Measurements from ENCODE around the gene MXI1.

MXI1 gene

DNA sequence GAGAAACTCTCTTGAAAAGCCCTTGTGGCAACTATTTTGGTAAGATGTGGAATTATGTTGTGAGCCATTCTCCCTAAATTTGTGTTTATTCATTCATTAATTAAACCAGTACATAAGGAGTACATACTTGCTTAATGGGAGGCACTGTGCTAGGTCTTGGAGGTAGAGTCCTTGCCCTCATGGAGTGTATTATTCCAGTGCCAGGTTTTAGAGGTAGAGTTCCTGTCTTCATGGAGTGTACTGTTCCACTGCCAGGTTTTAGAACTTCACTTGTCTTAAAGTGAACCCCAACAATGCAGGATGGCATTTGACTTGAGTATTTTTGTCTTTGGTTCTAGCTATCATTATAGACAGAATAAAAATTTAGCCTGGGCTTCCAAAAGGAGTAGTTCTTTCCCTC is 8.8 kb downstream of the MXI1 start:
- DNase-seq = no peak

DNA sequence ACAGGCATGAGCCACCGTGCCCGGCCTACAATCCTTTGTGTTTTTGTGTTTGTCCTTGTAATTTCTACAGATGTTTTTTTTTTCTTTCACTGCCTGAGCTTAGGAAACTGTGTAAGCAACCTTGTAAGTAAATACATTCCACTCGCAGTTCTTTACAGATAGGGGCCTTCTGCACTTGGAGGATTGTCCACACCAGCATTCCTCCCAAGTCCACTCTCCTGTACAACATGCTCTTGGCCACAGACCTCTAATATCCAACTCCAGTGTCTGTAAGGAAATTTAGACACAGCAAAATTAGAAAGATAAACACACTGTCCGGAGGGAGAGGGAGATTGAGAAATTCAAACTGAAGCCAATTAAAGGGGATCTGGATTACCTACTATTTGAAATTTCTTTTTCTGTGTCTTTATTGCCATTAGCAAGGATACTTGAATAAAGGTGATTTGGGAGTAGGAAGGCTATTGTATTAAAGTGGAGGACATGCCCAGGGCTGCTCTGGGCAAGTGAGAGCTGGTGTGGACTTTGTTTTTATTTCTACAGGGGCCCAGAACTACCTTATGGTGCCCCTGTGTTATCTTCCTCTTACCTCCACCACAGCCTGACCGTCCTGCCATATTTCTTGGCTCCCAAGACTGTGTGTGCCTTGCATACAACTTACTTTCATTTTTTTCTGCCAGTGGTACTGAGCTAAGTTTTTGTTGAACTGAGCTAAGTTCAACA is 9.7 kb downstream of the MXI1 start:
- no peak for DNase-seq

DNA sequence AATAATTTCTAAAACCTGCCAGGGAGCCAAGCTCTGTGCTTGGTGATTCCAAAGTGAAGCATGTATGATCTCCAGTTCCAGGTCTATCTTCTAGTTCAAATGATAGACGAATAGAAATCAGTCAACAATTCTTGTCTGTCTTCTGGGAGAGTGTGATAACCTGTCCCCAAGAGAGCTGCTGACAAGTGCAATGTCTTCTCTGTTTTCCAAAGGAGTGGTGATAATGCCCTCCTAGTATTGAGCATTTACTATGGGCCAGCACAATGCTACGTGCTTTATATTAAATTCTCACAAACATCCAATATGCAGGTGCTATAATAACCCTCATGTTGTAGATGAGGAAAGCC is 10.2 kb downstream of the MXI1 start:
- DNase-seq = no peak

DNA sequence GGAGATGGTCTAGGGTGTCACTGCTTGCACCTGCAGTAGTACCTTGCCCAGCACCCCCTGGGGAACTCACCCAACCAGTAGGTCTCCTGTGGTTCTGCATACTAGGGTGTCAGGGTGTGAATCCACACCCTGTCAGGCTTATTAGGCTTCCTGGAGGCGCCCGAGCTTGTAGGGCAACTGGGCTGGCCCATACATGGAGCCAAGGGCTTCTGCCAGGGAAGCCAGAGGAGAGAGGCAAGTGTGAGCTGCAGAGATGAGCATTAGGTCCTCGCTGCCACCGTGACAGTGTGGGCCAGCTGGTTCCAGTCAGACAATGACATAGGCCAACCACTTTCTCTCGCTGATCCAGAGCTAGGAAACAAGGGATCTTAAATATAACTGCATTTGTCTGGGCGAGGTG is 11.2 kb downstream of the MXI1 start:
- no peak for DNase-seq

DNA sequence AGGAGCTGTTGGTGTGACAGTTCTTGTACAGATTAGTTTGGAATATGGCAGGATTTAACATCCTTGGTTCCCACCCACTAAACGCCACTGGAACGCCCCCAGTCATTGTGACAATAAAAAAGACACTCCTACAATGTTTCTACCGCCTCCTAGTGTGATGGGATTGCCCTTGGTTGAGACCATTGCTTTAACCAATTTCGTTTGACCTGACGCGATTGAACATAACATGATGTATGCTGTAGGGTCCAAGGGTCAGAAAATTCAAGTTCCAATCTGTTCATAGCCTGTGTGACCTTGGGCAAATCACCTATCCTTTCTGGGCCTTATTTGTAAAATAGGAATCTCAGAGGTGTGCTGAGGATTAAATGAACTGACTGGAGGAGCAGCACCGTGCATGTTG is 12.5 kb downstream of the MXI1 start:
- no peak for DNase-seq

DNA sequence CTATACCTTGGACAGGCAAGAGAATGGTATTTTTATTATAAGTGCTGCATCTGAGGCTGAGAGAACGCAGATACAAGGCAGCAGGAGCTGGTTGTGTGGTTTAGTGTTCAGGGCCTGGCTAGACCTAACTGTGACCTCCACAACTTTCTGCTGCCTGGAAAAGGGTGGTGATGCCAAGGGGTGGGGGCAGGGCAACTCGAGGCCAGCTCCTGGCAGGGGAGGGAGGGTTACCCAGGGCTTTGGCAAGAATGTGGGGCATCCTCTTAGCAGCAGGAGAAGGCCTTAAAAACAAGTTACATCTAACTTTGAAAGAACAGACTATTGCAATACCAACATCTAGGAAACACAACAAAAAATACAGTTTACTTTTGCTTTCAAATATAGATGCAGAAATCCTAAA is 13.0 kb downstream of the MXI1 start:
- no peak for DNase-seq

DNA sequence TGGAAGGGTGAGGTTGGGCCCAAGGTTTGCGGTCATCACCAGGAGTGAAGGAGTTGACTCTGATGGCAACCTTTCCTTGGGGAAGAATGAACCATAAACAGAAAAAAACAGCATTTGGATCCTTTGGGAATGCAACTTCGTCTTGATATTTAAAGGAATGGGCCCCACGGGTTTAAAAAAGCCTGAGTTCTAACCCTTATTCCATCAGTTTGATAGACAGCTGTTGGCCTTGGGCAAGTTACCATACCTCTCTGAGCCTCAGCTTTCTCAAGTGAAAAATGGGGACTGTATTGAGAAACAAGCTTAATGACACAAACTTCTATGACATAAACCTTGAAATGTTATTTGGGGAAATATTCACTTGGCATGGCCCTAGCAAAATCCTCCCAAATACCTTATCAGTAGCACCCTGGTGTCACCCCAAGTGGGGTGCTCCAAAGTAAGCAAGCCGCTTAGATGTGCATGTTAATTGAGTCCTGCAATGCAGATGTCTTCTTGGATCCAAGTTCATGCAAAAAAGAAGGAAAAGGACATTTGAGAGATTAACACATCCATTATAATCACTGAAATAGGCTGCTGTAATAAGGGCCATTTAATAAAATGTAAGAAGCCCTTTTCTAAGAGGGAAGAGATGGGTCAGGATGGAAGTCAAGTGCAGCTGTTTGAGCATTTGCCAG is 13.8 kb downstream of the MXI1 start:
- DNase-seq = no peak

DNA sequence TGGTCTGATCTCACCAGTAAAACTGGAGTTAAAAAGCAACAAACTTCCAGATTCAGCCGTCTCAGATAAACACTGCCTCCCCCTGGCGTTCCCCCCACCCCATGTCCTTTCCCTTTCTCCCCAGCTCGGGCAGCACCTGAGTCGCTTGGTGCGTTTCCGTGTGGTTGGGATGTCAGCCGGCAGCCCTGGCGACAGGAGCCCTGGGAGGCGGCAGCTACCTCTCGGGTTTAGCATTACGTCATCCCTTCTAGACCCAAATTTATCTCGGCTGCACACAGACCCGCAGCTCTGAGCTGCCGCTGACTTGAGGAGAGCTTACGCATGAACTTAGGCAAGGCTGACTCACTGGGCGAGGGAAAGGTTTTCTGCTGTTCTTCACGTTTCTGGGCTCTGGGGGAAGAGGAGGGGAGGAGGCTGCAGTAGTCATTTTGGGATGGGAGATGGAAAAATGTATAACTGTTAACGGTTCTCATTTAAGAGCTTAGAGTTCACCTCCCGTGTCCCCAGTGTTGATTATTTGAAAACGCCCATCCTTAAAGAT is 14.4 kb downstream of the MXI1 start:
- peak; percentile 95 for DNase-seq

DNA sequence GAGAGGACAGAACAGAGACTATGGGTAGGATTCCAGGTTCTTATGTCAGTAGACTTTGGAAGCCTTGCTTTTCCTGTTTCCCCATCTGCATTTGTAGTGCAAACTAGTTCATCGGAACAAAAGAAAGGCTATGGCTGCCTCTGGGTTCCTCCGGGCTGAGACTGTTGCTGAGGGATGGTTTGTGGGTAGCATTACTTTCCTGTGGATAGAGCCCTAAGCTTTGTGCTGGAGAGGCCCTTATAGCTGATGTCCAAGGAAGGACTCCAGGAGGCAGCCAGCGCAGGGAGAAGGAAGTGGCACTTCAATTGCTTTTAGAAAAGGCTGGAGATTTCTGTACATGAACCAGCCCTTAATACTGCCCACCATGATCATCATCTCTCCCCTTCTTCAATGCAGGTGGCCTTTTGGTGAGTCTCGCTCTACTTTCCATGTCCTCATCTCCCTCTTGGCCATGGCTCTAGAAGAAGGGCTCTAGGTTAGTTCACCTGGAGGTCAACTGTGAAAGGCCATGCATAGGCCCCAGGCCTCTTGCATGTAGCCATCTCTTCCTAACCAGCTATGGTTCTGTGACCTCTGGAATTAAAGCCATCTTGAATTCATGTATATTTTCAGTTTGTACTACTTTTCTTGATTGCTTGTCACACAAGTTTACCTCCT is 15.4 kb downstream of the MXI1 start:
- no peak for DNase-seq

DNA sequence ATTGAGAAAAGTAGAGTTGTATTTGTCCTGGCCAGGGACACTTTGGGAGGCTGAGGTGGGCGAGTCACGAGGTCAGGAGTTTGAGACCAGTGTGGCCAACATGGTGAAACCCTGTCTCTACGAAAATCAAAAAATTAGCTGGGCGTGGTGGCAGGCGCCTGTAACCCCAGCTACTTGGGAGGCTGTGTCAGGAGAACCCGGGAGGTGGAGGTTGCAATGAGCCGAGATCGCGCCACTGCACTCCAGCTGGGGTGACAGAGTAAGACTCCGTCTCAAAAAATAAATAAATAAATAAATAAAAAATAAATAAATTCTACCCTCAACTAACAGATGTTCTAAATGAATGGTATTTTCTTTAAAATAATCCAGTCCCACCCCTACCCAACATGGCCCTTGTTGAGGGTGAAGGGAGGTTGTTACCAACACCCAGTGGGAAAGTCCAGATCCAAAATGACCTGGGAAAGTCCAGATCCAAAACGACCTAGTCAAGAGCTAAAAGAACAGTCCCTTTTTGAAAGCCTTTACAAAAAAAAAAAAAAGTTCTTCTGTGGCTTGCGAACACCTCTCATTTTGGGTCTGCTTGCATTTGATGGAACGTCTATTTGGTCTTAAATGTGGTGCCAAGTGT is 16.0 kb downstream of the MXI1 start:
- DNase-seq = no peak

DNA sequence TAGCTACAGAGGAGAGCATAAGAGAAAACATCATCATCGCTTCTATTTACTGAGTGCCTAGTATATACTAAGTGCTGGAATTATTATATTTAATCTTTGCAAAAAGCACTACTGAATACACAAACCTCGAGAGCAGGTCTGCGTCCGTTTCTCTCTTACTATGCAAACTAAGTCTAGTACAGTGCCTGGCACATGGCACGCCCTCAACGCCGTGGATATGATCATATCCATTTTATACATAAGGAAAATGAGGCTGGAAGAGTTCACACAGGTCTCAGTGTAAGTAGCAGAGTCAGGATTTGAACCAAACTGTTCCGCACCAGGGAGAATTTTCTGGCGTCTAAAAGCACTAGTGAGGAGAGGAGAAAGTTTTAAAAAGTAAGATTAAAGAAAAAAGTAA is 17.6 kb downstream of the MXI1 start:
- no peak for DNase-seq

DNA sequence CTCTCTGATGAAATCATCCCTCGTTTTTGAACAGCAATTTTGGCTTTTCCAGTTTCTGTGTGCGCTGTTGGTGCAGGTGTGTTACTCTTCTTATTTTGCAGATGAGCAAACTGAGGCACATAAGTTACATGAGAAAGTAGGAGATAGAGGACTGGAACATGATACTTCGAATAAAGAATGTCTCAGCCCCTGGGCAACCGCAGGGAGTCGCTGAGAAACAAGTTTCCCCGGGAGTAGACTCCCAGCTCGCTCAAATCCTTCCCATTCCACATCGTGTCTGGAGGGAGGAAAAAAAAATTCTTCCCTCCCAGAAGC is 18.0 kb downstream of the MXI1 start:
- no peak for DNase-seq

DNA sequence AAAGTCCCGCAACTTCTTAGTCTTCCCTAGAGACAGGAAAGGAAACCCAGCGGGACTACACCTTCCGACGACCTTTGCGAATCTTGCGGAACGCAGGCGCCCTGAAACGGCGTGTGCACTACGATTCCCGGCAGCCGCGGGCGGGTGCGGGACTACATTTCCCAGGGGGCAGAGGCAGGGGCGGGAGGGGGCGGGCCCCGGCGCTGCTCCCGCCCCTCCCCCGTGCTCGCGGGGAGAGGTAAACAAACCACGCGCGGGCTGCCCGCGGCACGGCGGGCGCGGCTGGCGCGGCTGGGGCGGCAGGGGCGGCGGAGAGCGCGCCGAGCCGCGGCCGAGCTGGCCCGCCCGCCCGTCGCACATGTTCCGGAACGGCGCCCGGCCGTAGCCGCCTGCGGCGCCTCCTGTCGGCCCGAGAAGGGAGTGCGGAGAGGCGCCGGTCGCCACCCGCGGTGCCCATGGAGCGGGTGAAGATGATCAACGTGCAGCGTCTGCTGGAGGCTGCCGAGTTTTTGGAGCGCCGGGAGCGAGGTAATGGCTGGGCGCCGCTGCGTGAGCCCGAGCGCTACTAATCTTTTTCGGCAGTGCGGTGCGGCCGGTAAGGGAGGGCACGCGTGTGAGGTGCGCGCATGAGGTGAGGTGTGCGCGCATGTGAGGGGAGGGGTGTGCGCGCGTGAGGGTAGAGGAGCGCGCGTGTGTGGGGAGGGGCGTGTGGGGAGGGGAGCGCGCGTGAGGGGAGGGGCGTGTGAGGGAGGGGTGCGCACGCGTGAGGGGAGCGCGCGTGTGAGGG is 18.5 kb downstream of the MXI1 start:
- DNase-seq = peak; percentile 94

DNA sequence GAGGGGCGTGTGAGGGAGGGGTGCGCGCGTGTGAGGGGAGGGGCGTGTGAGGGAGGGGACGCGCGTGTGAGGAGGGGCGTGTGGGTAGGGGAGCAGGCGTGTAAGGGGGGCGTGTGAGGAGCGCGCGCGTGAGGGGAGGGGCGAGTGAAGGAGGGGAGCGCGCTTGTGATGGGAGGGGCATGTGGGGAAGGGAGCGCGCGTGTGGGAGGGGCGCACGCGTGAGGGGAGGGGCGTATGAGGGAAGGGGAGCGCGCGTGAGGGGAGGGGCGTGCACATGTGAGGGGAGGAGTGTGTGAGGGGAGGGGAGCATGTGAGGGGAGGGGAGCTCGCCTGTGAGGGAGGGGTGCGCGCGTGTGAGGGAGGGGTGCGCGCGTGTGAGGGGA is 19.1 kb downstream of the MXI1 start:
- peak; percentile 91 for DNase-seq

DNA sequence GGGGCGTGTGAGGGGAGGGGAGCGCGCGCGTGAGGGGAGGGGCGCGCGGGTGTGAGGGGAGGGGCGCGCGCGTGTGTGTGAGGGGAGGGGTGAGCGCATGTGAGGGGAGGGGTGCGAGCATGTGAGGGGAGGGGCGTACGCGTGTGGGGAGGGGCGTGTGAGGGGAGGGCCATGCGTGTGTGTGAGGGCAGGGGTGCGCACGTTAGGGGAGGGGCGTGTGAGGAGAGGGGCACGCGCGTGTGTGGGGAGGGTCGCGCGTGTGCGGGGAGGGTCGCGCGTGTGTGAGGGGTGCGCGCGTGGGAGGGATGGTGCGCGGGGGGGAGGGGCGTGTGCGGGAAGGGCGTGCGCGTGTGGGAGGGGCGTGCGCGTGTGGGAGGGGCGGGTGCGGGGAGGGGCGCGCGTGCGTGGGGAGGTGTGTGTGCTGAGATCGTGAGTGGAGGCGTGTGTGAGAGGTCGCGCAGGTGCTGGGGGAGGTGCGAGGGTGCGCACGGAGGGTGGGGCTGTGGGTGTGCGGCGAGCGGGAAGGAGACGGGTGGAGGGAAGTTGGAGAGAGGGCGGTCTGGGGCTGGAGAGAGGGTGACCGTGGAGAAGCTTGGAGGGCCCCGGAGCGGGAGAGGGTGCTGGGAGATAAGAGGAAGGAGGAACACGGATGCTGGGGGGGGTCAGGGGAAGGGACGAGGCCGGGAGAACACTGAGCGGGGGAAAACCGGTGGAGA is 19.7 kb downstream of the MXI1 start:
- peak; percentile 15 for DNase-seq

DNA sequence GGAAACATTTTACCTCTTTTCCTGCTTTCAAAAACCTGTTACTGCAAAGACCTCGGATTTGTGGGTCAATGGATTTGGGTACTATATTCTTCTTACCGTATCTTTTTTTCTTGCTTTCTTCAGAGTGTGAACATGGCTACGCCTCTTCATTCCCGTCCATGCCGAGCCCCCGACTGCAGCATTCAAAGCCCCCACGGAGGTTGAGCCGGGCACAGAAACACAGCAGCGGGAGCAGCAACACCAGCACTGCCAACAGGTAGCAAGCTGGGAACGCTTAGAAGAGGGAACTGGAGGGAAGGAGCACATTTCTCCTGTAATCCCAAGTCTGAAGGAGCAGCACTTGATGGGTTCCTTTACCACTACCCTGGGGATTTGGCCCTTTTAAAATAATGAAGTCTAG is 20.7 kb downstream of the MXI1 start:
- DNase-seq = no peak

DNA sequence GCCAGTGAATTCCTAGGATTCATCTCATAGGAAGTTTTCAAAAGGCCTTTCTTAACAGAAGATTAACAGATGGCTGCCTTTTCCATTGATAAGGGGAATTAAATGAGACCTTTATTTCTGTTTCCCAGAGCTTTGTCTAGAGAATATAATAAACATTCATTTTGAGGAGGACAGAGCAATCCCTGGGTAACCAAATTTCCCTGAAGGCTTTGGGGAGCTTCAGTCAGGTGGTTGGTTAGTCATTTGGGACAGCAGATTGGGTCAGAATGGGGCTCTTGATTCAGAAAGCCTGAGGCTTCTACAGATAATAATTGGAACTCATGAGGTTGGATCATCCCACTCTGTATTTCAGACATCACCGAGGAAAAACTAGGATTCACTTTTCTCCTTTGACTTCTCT is 21.8 kb downstream of the MXI1 start:
- no peak for DNase-seq

DNA sequence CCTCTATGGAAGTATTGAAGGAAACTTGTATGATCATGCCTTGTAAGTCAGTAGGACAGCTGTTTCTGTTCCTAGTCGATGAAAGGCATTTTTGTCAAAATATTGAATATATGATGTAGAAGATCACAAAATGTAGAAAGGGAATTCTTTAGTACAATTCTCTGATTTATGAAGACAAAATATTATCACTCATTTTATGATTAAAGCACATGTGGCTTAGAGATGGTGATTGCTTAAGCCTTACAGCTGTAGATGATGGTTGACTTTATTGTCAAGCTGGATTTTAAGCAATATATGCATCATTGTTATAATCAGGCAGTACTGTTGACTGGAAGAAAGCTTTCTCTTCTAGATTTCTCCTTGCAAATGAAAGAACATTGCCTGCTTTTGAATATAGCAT is 26.4 kb downstream of the MXI1 start:
- DNase-seq = no peak

DNA sequence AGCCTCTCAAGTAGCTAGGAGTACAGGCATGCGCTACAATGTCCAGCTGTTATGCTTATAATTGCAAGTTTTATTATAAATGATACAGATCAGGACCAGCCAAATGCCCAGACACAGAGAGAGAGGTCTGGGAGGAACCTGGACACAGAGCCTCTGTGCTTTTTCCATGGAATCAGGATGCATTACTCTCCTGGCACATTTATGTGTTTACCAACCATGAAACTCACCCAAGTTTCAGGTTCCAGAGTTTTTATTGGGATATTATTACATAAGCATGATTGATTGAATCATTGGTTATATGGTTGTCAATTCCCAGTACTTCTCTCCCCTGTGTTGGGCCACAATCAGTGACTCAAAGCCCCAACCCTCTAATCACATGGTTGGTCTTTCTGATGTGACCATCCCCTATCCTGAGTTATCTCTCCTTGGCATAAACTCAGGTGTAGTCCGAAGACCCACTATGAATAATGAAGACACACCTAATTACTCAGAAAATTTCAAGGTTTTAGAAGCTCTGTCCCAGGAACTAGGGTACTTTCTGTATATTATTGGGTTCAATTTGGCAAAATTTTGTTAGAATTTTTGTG is 30.6 kb downstream of the MXI1 start:
- no peak for DNase-seq

DNA sequence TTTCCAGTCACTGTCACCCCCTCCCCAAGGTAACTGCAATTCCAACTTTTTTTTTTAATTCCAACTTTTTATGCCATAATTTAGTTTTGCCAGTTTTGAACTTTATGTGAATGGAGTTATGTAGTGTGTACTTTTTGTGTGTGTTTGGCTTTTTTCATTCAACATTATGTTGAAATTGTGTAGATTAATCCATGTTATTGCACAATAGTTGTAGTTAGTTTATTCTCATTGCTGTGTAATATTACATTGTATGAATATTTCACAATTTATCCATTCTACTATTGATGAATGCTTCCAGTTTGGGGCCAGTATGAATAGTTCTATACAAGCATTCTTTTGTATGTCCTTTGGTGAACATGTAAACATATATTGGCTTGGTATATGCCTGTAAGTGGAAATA is 32.5 kb downstream of the MXI1 start:
- no peak for DNase-seq

DNA sequence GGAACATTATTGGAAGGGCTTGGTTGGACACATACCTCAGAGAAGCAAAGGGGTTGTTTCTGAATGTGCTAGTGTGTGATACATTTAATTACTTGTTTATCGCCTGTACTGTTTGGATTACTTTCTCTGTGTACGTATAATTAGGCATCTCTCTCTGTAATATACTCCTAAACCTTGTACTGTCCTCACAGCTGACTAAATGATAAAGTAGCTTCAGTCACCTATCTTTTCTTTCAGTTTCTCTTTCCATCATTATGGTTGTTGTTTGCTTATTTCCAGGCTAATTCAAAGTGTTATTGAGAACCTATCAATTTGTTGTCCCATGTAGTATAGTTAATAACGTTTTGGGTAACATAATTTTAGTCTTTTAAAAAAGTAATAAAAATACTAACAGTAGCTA is 34.0 kb downstream of the MXI1 start:
- no peak for DNase-seq

DNA sequence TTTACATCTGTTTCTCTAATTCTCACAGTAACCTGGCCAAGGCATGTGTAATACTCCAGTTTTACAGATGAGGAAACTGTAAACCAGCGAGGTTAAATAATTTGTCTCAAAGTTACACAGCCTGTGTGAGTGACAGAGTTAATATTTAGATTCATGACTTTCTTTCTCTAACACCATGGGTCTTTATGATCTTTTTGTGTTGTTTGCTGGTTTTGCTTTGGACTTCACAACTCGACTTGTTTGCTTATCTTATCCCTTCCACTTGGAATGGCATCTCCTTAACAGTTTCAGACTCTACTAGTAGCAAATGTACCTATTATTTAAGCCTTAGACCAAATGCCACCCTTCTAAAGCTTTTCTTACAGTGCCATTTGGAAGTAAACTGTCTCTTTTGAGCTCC is 34.4 kb downstream of the MXI1 start:
- DNase-seq = no peak

Measured in fibroblast of skin of right quadriceps (primary cell).